Ishikawa (cell line): Measurements from ENCODE around the gene OMA1.

Experiments
- CEBPB ChIP-seq: IDR thresholded peaks from 2 replicates; pipeline ENCODE4 v1.6.1; 2012
- EP300 ChIP-seq: IDR thresholded peaks from 2 replicates; pipeline ENCODE4 v1.6.1; 2012; ENCODE audit warnings: borderline replicate concordance
- FOXM1 ChIP-seq: IDR thresholded peaks from 2 replicates; pipeline ENCODE4 v1.6.1; 2012; ENCODE audit warnings: low read depth, borderline replicate concordance
- RAD21 ChIP-seq: IDR thresholded peaks from 2 replicates; pipeline ENCODE4 v1.6.1; 2012; ENCODE audit warnings: low read depth
- TAF1 ChIP-seq: IDR thresholded peaks from 2 replicates; pipeline ENCODE4 v1.6.1; 2012; ENCODE audit warnings: low read depth, mild to moderate bottlenecking
- TEAD4 ChIP-seq: IDR thresholded peaks from 2 replicates; pipeline ENCODE4 v1.6.1; 2012
- TF ChIP-seq, protein P1 (sequence below): IDR thresholded peaks from 2 replicates; pipeline ENCODE4 v1.6.1; 2012; ENCODE audit warnings: low read depth, mild to moderate bottlenecking

DNA sequence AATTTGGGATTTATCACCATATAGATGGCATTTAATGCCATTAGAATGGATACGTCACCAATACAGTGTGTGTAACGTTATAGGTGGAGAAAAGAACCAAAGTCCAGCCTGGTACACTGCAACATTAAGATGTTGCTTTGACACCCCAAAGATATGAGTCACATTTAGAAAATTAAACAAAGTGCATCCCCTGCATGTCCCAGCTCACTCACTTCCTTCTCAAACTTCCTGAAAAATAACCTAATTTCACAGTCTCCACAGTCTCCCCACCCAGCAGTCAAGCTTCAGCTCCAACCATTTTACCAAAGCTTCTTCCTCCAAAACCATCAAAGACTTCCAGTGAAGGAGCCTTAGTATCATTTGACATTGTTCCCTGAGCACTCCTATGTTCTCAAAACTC, 111.9 kb downstream of the OMA1 start:
- TF ChIP-seq EP300 (no peak), TEAD4 (no peak), TAF1 (no peak), RAD21 (no peak), FOXM1 (no peak), CEBPB (no peak)
- TF ChIP-seq, protein P1, sequence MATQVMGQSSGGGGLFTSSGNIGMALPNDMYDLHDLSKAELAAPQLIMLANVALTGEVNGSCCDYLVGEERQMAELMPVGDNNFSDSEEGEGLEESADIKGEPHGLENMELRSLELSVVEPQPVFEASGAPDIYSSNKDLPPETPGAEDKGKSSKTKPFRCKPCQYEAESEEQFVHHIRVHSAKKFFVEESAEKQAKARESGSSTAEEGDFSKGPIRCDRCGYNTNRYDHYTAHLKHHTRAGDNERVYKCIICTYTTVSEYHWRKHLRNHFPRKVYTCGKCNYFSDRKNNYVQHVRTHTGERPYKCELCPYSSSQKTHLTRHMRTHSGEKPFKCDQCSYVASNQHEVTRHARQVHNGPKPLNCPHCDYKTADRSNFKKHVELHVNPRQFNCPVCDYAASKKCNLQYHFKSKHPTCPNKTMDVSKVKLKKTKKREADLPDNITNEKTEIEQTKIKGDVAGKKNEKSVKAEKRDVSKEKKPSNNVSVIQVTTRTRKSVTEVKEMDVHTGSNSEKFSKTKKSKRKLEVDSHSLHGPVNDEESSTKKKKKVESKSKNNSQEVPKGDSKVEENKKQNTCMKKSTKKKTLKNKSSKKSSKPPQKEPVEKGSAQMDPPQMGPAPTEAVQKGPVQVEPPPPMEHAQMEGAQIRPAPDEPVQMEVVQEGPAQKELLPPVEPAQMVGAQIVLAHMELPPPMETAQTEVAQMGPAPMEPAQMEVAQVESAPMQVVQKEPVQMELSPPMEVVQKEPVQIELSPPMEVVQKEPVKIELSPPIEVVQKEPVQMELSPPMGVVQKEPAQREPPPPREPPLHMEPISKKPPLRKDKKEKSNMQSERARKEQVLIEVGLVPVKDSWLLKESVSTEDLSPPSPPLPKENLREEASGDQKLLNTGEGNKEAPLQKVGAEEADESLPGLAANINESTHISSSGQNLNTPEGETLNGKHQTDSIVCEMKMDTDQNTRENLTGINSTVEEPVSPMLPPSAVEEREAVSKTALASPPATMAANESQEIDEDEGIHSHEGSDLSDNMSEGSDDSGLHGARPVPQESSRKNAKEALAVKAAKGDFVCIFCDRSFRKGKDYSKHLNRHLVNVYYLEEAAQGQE, result no peak
